Measurements from ENCODE around the gene DUOX2.
"Not testable (repeated sequence)": the region's sequence is repeated elsewhere in the genome, so short reads cannot be mapped to it uniquely, and the experiment has no call there.

DUOX2 gene

GRCh38 chr15:45138814-45139765 lies 25.1 kb upstream of the DUOX2 start:
- no peak for DNase-seq

GRCh38 chr15:45137703-45138102 lies 23.7 kb upstream of the DUOX2 start:
- DNase-seq = no peak

DNA sequence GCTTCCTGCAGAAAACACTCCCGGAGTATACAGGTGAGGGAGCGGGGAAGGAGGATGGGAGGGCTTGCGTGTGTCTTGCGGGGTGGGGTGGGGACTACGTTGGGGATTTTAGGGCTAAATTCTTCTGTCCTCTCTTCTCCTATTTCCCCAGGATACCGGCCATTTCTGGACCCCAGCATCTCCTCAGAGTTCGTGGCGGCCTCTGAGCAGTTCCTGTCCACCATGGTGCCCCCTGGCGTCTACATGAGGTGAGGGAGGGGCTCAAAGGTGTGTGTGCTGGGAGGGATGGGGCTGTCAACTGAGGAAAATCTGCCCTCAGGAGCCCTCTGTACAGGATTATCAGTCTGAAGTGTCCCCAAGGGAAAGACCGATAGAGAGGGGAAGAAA lies 22.4 kb upstream of the DUOX2 start:
- DNase-seq = no peak

GRCh38 chr15:45135705-45136377 lies 21.9 kb upstream of the DUOX2 start:
- not testable (repeated sequence) for DNase-seq

DNA sequence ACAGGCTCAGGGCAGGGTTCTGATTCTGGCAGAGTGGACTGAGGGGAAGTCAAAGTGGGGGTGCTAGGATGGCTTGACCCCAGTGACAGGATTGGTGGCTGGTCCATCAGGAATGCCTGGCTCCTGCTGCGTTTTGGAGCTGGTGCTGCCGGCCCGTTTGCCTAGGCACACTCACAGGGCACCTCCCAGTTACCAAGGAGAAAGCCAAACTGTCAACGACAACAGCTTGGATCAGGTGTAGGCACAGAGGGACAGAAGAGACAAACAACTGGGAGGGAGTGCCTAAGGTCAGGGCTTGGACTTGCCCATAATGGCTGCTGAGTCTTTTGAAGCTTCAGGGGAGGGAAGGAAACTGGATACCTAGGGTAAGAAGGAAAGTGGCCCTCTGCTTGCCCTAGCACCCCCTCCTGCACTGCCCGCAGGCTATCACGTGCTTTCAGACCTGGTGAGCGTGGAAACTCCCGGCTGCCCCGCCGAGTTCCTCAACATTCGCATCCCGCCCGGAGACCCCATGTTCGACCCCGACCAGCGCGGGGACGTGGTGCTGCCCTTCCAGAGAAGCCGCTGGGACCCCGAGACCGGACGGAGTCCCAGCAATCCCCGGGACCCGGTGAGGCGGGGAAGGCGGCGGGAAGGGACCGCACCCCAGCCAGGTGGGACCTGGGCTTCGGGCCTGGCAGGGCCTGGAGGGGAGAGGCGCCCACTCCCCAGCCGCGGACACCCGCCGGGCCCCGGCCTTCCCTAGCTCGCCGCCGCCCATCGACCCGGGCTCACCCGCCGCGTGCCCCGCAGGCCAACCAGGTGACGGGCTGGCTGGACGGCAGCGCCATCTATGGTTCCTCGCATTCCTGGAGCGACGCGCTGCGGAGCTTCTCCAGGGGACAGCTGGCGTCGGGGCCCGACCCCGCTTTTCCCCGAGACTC lies 21.0 kb upstream of the DUOX2 start:
- DNase-seq = peak in 2 of 4 experiments; percentile 32 to 57

DNA sequence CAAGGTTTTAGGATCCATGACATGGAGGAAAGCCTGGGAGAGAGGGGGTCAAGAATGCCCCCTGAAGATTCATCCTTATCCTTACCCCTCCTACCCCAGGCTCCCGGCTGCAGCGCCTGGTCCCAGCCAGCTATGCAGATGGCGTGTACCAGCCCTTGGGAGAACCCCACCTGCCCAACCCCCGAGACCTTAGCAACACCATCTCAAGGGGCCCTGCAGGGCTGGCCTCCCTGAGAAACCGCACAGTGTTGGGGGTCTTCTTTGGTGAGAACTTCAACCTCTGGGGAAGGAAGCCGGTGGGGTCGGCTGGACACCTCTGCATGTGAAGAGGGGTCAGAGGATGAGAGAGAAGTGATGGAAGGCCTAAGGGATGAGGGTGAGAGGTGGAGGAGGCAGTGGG lies 20.1 kb upstream of the DUOX2 start:
- DNase-seq = no peak

GRCh38 chr15:45133561-45133920 lies 19.6 kb upstream of the DUOX2 start:
- no peak for DNase-seq

DNA sequence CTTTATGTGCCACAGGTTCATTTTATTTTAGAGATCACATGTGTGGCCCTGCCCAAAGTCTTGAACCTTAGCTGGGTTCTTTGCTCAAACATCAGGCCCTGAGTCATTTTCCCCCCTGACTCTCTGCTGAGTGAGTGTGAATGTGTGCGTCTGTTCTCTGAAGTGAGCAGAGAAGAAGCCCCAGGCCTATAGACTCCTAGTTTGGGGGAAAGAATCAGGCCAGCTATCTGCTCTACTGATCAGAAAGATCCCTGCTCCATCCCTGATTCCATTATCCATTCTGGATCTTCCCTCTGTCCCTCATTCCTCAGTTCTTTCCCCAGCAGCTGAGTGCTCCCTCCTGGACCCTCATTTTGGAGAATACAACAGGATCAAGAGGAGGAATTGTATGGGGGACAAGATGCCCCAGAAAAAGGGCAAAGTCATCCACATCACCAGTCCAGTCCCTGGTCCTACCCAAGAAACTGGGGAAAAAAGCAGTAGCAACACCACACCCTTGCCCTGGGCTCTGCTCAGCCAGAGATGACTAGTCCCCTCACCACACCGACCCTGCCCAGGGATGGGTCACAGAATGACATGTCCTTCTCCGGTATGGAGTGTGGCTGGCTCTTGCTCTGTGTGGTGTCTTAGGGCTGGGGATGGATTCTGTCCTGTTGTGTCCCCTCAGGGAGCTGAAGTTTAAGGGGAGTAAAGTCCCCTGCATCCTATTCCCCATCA lies 19.0 kb upstream of the DUOX2 start:
- DNase-seq = no peak

- DNase-seq = no peak
Observed at GRCh38 chr15:45131510-45131909, 17.5 kb upstream of the DUOX2 start.

DNA sequence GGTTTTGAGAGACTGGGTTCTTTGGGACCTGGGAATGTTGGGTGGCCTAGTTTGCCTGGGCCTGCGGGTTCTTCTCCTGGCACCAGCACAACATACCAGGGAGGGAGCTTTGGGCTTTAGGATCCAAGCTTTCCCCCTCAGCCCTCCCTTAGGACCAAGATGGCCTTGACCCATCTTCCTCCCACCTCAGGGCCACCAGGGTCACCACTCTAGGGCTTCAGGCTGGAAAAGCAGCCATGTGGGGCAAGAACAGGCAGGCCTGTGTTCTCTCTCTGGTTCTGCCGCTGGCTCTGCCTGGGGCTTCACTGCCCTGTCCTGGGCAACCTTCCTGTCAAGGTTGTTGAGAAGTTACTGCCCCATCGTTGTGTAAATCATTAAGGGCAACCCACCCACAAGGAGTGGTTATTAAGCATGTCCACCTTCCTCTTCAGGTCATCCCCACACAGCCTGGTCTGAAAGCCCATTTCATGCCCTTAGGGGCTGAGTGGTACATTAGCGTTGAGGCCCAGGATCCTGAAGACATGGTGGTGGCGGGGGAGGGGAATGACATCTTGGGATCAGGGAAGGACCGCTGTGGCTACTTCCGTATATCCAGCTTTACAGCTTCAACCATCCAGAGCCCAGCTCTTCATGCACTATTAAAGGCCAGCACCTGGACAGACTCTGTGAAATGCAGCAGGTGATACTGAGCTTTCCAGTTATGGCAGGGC lies 16.5 kb upstream of the DUOX2 start:
- no peak for DNase-seq

GRCh38 chr15:45129651-45130129 lies 15.7 kb upstream of the DUOX2 start, which contains the start of the genes DUOX1 and DUOXA1:
Gene DUOX1, plus strand, starts transcription at chr15:45129994. Its CDS starts 1,973 bp downstream, at chr15:45131967.
Gene DUOXA1, minus strand, starts transcription at chr15:45129879. Its CDS starts 6,865 bp downstream, at chr15:45123014.
- no peak for DNase-seq

DNA sequence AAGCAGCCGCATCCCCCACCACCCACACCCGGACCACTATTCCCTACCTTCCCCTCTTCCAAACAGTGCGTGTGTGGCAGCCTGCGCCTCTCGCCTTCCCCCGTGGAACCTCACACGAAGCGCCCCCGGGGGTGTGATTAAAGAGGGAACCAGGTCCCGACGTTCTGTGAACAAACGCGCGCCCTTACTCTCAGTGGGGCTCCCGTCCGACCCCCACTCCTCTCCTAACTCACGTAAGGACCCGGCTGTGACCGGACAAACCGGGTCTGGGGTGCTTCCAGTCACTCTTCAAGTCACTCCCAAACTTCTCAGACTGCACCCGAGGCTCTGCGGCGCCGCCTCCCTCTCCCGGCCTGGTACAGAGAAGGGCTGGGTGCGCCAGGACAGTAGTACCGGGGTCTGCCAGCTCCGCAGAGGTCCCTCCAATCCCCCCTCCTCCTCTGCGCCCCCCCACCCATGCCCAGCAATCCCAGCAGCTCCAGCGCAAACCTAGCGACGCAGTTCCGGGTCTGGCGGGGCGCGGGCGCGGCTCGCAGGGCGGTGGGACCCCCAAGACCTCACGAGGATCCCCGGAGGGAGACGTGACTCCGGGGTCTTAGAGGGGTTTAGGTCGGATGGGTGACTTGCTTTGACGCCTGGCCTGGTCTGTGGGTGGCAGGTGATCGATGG lies 15.1 kb upstream of the DUOX2 start:
- DNase-seq = no peak

- peak; percentile 56 to 68 (median 61) for DNase-seq
Observed at GRCh38 chr15:45126535-45127158, 12.7 kb upstream of the DUOX2 start.

GRCh38 chr15:45123397-45123796 lies 9.4 kb upstream of the DUOX2 start:
- no peak for DNase-seq

DNA sequence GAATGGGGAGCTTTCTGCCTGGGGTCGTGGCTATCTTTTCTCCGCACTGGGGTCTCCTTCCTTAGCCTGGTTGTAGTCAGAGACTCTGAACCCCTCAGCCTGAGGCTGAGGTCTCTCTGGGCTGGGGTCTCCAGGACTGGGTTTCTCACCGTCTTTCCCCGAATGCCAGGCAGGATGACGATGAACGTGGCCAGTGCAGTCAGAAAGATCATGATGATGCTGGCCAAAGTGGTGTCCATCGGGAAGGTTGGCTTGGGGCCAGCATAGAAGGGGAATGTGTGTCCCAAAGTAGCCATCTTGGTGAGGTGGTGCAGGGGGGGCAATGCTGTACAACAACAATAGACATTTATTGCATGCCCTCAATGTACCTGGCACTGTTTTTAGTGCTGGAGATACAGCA lies 8.7 kb upstream of the DUOX2 start:
- DNase-seq = no peak

GRCh38 chr15:45121706-45122417 lies 7.9 kb upstream of the DUOX2 start:
- peak; percentile 82 to 90 (median 88) for DNase-seq

DNA sequence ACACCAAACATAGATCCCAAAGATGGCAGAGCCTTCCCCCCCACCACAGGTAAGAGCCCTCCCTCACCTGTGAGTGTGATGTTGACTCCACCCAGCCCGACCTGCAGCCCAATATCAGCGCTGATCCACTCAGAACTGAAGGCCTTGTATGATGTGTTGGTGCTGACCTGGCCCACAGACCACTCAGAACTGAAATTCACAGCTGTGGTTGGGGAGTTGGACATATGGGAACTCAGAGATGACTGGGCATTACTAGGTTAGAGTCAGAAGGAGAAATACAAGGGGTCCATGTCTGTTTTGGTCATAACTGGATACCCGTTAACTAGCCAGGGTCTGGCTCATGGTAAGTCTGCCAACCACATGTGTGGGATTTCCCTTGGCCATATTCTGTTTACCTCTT lies 7.0 kb upstream of the DUOX2 start:
- DNase-seq = no peak

- DNase-seq = no peak
Observed at GRCh38 chr15:45120081-45120972, 6.4 kb upstream of the DUOX2 start.
